GM12892 (cell line): ENCODE results near the gene BMERB1.
"Not testable (repeated sequence)": the region's sequence is repeated elsewhere in the genome, so short reads cannot be mapped to it uniquely, and the experiment has no call there.

Experiments used
- DNase-seq: peaks from one replicate; pipeline ENCODE4 v3.0.0; 2011; ENCODE audit not compliant: insufficient read length
- FAIRE-seq: peaks from 2 replicates; lab custom pipeline; 2011; peaks lifted over from hg19 to GRCh38; lab: Jason Lieb, UNC
- POLR2A ChIP-seq: IDR thresholded peaks from 2 replicates; pipeline ENCODE4 v1.6.1; 2011; ENCODE audit warnings: low read depth, low read length, control low read depth
- POLR2AphosphoS5 ChIP-seq: IDR thresholded peaks from 2 replicates; pipeline ENCODE4 v1.6.1; 2011; ENCODE audit warnings: low read depth, low read length, control low read depth
- TAF1 ChIP-seq: IDR thresholded peaks from 2 replicates; pipeline ENCODE4 v1.6.1; 2011; ENCODE audit warnings: low read depth, mild to moderate bottlenecking, control low read depth, low read length, borderline replicate concordance

Gene BMERB1

GRCh38 chr16:15566095-15566494 is 131.7 kb downstream of the BMERB1 start:
- TF ChIP-seq TAF1: no peak
- no peak for TF ChIP-seq POLR2A
- TF ChIP-seq POLR2AphosphoS5: no peak
- FAIRE-seq: no peak
- no peak for DNase-seq

GRCh38 chr16:15567823-15568222 is 133.4 kb downstream of the BMERB1 start:
- no peak for TF ChIP-seq POLR2AphosphoS5
- no peak for TF ChIP-seq POLR2A
- no peak for TF ChIP-seq TAF1
- FAIRE-seq (no peak), DNase-seq (no peak)

GRCh38 chr16:15570666-15571065 is 136.3 kb downstream of the BMERB1 start:
- FAIRE-seq, DNase-seq: not testable (repeated sequence)

GRCh38 chr16:15571557-15571956 is 137.2 kb downstream of the BMERB1 start:
- TF ChIP-seq POLR2AphosphoS5: no peak
- no peak for TF ChIP-seq POLR2A
- no peak for TF ChIP-seq TAF1
- DNase-seq: no peak
- FAIRE-seq: no peak

GRCh38 chr16:15572329-15573001 is 138.1 kb downstream of the BMERB1 start:
- TF ChIP-seq POLR2A (no peak), POLR2AphosphoS5 (no peak), TAF1 (no peak)
- FAIRE-seq (no peak), DNase-seq (no peak)

GRCh38 chr16:15573274-15573895 is 139.0 kb downstream of the BMERB1 start:
- TF ChIP-seq POLR2A: no peak
- no peak for TF ChIP-seq TAF1
- no peak for DNase-seq
- FAIRE-seq: no peak

- DNase-seq, FAIRE-seq: not testable (repeated sequence)
Observed at GRCh38 chr16:15573896-15574613, 139.7 kb downstream of the BMERB1 start.

- TF ChIP-seq TAF1: no peak
- TF ChIP-seq POLR2AphosphoS5: no peak
- no peak for TF ChIP-seq POLR2A
- no peak for FAIRE-seq
- no peak for DNase-seq
Observed at GRCh38 chr16:15574614-15574948, 140.2 kb downstream of the BMERB1 start.

GRCh38 chr16:15575293-15576049 is 141.1 kb downstream of the BMERB1 start:
- no peak for DNase-seq
- no peak for TF ChIP-seq POLR2A
- no peak for TF ChIP-seq TAF1
- no peak for TF ChIP-seq POLR2AphosphoS5
- no peak for FAIRE-seq

- FAIRE-seq: no peak
- DNase-seq: no peak
Observed at GRCh38 chr16:15576960-15577958, 142.9 kb downstream of the BMERB1 start.

More at GRCh38 chr16:15576960-15577958, 142.9 kb downstream of the BMERB1 start:
- TF ChIP-seq POLR2A (no peak), POLR2AphosphoS5 (no peak), TAF1 (no peak)
